HL-60 (cell line): ENCODE measurements around the gene PRDM16.

Experiments
- DNase-seq, 2 experiments: peaks; one replicate each; pipeline ENCODE4 v3.0.0-alpha.2; 2010 to 2020; ENCODE audit warnings: low read depth in 1 of 2, low spot score in 1 of 2
- H3K27ac ChIP-seq: fragments of 250-450 bp; sonication (Bioruptor Pico); replicated peaks from 2 replicates; pipeline ENCODE4 v1.5.1; 2020; ENCODE audit warnings: mild to moderate bottlenecking, moderate library complexity
- H3K27me3 ChIP-seq: fragments of 250-450 bp; sonication (Bioruptor Pico); 2 replicates; pipeline ENCODE4 v1.5.1; 2021; ENCODE audit warnings: mild to moderate bottlenecking, moderate library complexity; ENCODE audit not compliant: insufficient read depth, poor library complexity, severe bottlenecking
- H3K4me3 ChIP-seq: replicated peaks from 2 replicates; pipeline ENCODE4 v1.5.1; 2011; ENCODE audit warnings: mild to moderate bottlenecking, control low read depth, low read length; ENCODE audit not compliant: insufficient read depth
- GABPA ChIP-seq: IDR thresholded peaks from 2 replicates; pipeline ENCODE4 v1.6.1; 2012; ENCODE audit warnings: low read depth
- POLR2AphosphoS5 ChIP-seq: IDR thresholded peaks from 2 replicates; pipeline ENCODE4 v1.6.1; 2012; ENCODE audit warnings: low read depth
- SPI1 ChIP-seq: IDR thresholded peaks from 2 replicates; pipeline ENCODE4 v1.6.1; 2012; ENCODE audit warnings: low read depth, mild to moderate bottlenecking, borderline replicate concordance
- TF ChIP-seq, protein P1 (sequence below): IDR thresholded peaks from one replicate; pipeline ENCODE4 v1.5.1; 2011; ENCODE audit warnings: low read length, control low read depth, inconsistent platforms; ENCODE audit not compliant: insufficient read depth
- TF ChIP-seq, protein P2 (sequence below): IDR thresholded peaks from 2 replicates; pipeline ENCODE4 v1.6.1; 2012; ENCODE audit warnings: low read depth; ENCODE audit not compliant: insufficient replicate concordance

Gene PRDM16

DNA sequence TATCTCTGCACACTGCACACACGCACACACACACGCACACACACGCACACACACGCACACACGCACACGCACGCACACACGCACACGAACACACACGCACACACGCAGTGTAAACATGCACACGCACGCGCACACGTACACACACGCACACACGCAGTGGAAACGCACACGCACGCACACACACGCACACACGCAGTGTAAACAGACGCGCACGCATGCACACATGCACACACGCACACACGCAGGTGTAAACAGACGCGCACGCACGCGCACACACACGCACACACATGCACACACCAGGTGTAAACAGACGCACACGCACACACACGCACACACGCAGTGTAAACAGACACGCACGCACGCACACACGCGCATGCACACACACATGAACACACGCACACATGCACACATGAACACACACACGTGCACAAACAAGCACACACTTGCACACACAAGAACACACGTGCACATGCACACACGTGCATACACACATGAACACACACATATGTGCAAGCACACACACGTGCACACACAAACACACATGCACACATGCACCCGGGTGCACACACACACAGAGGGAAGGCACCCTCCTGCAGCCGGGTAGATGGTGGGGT lies 45.2 kb downstream of the PRDM16 start:
- TF ChIP-seq, protein P1, sequence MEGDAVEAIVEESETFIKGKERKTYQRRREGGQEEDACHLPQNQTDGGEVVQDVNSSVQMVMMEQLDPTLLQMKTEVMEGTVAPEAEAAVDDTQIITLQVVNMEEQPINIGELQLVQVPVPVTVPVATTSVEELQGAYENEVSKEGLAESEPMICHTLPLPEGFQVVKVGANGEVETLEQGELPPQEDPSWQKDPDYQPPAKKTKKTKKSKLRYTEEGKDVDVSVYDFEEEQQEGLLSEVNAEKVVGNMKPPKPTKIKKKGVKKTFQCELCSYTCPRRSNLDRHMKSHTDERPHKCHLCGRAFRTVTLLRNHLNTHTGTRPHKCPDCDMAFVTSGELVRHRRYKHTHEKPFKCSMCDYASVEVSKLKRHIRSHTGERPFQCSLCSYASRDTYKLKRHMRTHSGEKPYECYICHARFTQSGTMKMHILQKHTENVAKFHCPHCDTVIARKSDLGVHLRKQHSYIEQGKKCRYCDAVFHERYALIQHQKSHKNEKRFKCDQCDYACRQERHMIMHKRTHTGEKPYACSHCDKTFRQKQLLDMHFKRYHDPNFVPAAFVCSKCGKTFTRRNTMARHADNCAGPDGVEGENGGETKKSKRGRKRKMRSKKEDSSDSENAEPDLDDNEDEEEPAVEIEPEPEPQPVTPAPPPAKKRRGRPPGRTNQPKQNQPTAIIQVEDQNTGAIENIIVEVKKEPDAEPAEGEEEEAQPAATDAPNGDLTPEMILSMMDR = no peak
- TF ChIP-seq, protein P2, sequence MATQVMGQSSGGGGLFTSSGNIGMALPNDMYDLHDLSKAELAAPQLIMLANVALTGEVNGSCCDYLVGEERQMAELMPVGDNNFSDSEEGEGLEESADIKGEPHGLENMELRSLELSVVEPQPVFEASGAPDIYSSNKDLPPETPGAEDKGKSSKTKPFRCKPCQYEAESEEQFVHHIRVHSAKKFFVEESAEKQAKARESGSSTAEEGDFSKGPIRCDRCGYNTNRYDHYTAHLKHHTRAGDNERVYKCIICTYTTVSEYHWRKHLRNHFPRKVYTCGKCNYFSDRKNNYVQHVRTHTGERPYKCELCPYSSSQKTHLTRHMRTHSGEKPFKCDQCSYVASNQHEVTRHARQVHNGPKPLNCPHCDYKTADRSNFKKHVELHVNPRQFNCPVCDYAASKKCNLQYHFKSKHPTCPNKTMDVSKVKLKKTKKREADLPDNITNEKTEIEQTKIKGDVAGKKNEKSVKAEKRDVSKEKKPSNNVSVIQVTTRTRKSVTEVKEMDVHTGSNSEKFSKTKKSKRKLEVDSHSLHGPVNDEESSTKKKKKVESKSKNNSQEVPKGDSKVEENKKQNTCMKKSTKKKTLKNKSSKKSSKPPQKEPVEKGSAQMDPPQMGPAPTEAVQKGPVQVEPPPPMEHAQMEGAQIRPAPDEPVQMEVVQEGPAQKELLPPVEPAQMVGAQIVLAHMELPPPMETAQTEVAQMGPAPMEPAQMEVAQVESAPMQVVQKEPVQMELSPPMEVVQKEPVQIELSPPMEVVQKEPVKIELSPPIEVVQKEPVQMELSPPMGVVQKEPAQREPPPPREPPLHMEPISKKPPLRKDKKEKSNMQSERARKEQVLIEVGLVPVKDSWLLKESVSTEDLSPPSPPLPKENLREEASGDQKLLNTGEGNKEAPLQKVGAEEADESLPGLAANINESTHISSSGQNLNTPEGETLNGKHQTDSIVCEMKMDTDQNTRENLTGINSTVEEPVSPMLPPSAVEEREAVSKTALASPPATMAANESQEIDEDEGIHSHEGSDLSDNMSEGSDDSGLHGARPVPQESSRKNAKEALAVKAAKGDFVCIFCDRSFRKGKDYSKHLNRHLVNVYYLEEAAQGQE = no peak
- TF ChIP-seq GABPA (no peak), SPI1 (no peak), POLR2AphosphoS5 (no peak)
- Histone ChIP-seq H3K27ac (no peak overlapping the region), H3K27me3 (no peaks in the 10 kb centered on the region), H3K4me3 (no peak overlapping the region)
- no peak for DNase-seq

DNA sequence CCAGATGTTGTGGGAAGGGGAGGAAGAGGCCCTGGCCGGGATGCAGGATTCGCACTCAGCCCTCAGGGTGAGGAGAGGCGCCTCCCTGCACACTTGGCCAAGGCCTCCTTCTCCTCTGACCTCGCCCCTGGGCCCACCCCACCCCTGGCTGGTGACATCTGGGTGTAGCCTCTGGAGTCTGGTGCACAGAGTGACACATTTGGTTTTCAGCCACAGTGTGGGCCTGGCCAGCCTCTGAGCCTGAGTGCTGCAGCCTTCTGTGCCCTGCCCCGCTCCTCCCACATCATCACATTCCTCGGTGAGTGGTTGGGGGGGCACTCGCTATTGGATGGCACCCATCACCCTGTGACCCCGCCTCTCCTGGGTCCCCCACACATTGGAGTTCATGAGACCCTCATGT lies 45.8 kb downstream of the PRDM16 start:
- no peaks in the 10 kb centered on the region for H3K27me3 ChIP-seq
- no peak for DNase-seq
- no peak overlapping the region for H3K4me3 ChIP-seq
- TF ChIP-seq, protein P1 = no peak
- TF ChIP-seq, protein P2 = no peak
- TF ChIP-seq SPI1 (no peak), POLR2AphosphoS5 (no peak), GABPA (no peak)
- no peak overlapping the region for H3K27ac ChIP-seq

DNA sequence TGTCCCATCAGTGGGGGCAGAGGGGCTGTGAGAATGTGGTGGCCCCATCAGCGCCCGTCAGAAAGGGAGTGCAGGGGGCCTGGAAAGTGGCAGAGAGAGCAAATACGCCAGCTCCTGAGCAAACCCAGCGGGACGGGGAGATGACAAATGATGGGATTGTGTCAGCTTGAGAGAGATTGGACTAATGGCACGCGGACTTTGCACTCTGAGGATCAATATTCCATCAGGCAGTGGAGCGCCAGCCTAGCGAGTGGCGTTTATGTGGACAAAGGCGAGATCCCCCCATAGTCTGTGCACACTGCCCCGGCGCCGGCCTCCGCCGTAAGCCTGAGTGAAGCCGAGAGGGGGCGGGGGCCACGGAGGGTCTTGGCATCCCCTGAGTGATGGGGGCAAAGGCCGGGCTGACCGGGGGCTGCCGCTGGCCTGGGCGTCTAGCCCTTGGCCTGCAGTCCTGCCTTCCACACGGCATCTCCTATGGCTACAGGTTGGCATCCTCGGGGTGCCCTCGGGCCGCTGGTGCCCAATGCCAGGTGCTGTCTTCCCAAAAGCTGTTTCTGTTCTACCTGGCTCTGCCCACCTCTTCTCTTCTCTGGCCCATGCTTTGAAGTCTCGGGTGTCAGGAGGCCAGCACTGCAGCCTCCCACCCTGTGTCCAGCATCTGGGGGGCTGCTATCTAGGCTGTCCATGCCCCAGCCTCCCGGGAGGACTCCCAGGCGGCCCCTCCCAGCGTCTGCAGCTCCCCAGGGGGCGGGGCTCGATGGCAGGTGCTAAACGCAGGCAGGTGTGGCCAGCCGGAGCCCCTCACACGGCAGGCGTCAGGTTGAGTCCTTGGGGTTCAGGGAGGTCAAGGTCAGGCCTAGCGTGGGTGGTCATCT lies 46.5 kb downstream of the PRDM16 start:
- Histone ChIP-seq H3K4me3 (no peak overlapping the region), H3K27ac (no peak overlapping the region), H3K27me3 (no peaks in the 10 kb centered on the region)
- TF ChIP-seq POLR2AphosphoS5 = no peak
- TF ChIP-seq, protein P2 = no peak
- TF ChIP-seq GABPA = no peak
- TF ChIP-seq, protein P1 = no peak
- no peak for TF ChIP-seq SPI1
- DNase-seq = no peak
